Thyroid gland (tissue), 4 donors: ENCODE results near the gene NDUFA1. TPM values are rescaled to one million over a fixed set of nuclear protein-coding genes. Genes with fewer than 3 reads are reported as not detected.
A peak's percentile ranks its signal among the peaks of the same experiment; 100 is the strongest.

Experiments
- DNase-seq, 2 donors: peaks; one replicate each; pipeline ENCODE4 v3.0.0-alpha.2; 2019
- H3K27ac ChIP-seq, 3 donors: fragments of 200-600 bp; sonication (generic); 1 replicate in 2 of 3; 2 replicates in 1 of 3; pipeline ENCODE4 v1.5.1; 2016 to 2019; ENCODE audit warnings: mild to moderate bottlenecking in 1 of 3, moderate library complexity in 1 of 3
- H3K27me3 ChIP-seq: fragments of 200-600 bp; sonication (generic); one replicate; pipeline ENCODE4 v1.5.1; 2019
- H3K36me3 ChIP-seq, 2 donors: fragments of 200-600 bp; sonication (generic); one replicate each; pipeline ENCODE4 v1.5.1; 2016 to 2019
- H3K4me1 ChIP-seq, 2 donors: fragments of 200-600 bp; sonication (generic); one replicate each; pipeline ENCODE4 v1.5.1; 2017 to 2019
- H3K4me3 ChIP-seq, 3 donors: fragments of 200-600 bp; sonication (generic); replicated peaks in 1 of 3; 1 replicate in 2 of 3; 2 replicates in 1 of 3; pipeline ENCODE4 v1.5.1; 2016; ENCODE audit warnings: mild to moderate bottlenecking in 1 of 3
- H3K9me3 ChIP-seq: fragments of 200-600 bp; sonication (generic); one replicate; pipeline ENCODE4 v1.5.1; 2017
- CTCF ChIP-seq, 6 experiments: fragments of 200-600 bp in 3 of 6; fragments of 450-650 bp in 3 of 6; sonication (generic) in 3 of 6; IDR thresholded peaks; one replicate each; pipeline ENCODE4 v1.5.1; 2016 to 2019; ENCODE audit warnings: antibody characterized with exemption in 6 of 6, mild to moderate bottlenecking in 2 of 6, inconsistent platforms in 1 of 6, moderate library complexity in 1 of 6
- POLR2A ChIP-seq, 2 donors: fragments of 450-650 bp; IDR thresholded peaks; one replicate each; pipeline ENCODE4 v1.6.1; 2017; ENCODE audit warnings: antibody characterized with exemption in 2 of 2, mild to moderate bottlenecking in 2 of 2, moderate library complexity in 1 of 2
- WGBS, 2 donors: methylation state at CpG; one replicate each; pipeline ENCODE4 v1.1.5; 2017; 5-methylcytosine and 5-hydroxymethylcytosine counted together
- intact Hi-C: fragments of 100-400 bp; cut with DNase I; formaldehyde crosslinking; loops from one replicate; pipeline ENCODE4 v1.15.1; 2023
- total RNA-seq, 4 donors: library from RNA; depleted of rRNA; stranded (reverse); fragments of >200 nt; gene quantifications; one replicate each; pipeline ENCODE4 v1.2.3, GENCODE V29; 2016

NDUFA1 gene
- total RNA-seq, 4 donors from 2014 or later: 36.2 to 80.0 (median 66.6) TPM

GRCh38 chrX:119852382-119853353, 19.0 kb upstream of the NDUFA1 start, which contains the start of gene UPF3B:
TSS of gene UPF3B (minus strand) at chrX:119852963. CDS start at chrX:119852928, 35 bp downstream.
- no peaks in the 10 kb centered on the region for H3K36me3 ChIP-seq
- 0% methylated on average over 13 to 49 of the region's 54 CpGs for WGBS, 2 donors
- DNase-seq: peak; percentile 97 to 98
- TF ChIP-seq CTCF (IDR thresholded peaks at IDR 0.05) (no peak), POLR2A (IDR thresholded peaks at IDR 0.05) (peak in 1 of 2 donors; percentile 79)
- peak within 1 kb of the TSS; percentile 48 to 75 (median 67) for H3K27ac ChIP-seq
- intact Hi-C loops: no loop called here
- H3K4me1 ChIP-seq: no peaks in the 10 kb centered on the region
- H3K4me3 ChIP-seq: peak within 1 kb of the TSS in 2 of 3 donors; percentile 49 to 62
- H3K27me3 ChIP-seq: no peaks in the 10 kb centered on the region
- H3K9me3 ChIP-seq: no peaks in the 10 kb centered on the region

- H3K27me3 ChIP-seq: no peaks in the 10 kb centered on the region
- H3K36me3 ChIP-seq: no peaks in the 10 kb centered on the region
- H3K9me3 ChIP-seq: no peaks in the 10 kb centered on the region
- H3K4me1 ChIP-seq: no peaks in the 10 kb centered on the region
- 5 to 9% methylated on average over 10 of the region's 10 CpGs for WGBS, 2 donors
- peak overlapping the region; percentile 48 to 67 (median 55) for H3K27ac ChIP-seq
- peak; percentile 21 to 33 for DNase-seq
- TF ChIP-seq CTCF (IDR thresholded peaks at IDR 0.05): no peak
- TF ChIP-seq POLR2A (IDR thresholded peaks at IDR 0.05): no peak
- intact Hi-C loops: no loop called here
- H3K4me3 ChIP-seq: peak overlapping the region in 2 of 3 donors; percentile 11 to 27
Observed at GRCh38 chrX:119853444-119853843, 18.2 kb upstream of the NDUFA1 start.

GRCh38 chrX:119870626-119871131, 953 bp upstream of the NDUFA1 start:
- Histone ChIP-seq H3K27me3 (no peaks in the 10 kb centered on the region), H3K27ac (peak overlapping the region; percentile 77 to 96 (median 87)), H3K36me3 (no peaks in the 10 kb centered on the region), H3K4me3 (peak overlapping the region in 2 of 3 donors; percentile 45 to 60), H3K9me3 (no peaks in the 10 kb centered on the region), H3K4me1 (peaks cover 0 to 3% of the 10 kb centered on the region in 2 donors)
- DNase-seq: peak; percentile 8 to 17
- intact Hi-C loops: loop anchor here (5.0 kb wide), 1 partner anchor 78 kb away; the partner anchor contains the start of gene RPL39
- WGBS, 2 donors: 0% methylated on average over 7 to 16 of the region's 25 CpGs
- no peak for TF ChIP-seq POLR2A (IDR thresholded peaks at IDR 0.05)
- TF ChIP-seq CTCF (IDR thresholded peaks at IDR 0.05): no peak

GRCh38 chrX:119871245-119871598, 410 bp upstream of the NDUFA1 start:
- WGBS, 2 donors: 0 to 1% methylated on average over 15 to 26 of the region's 26 CpGs
- intact Hi-C loops: loop anchor here (5.0 kb wide), 1 partner anchor 79 kb away; the partner anchor contains the start of gene RPL39
- H3K36me3 ChIP-seq: no peaks in the 10 kb centered on the region
- TF ChIP-seq CTCF (IDR thresholded peaks at IDR 0.05): no peak
- H3K27ac ChIP-seq: peak overlapping the region; percentile 77 to 96 (median 87)
- H3K9me3 ChIP-seq: no peaks in the 10 kb centered on the region
- no peaks in the 10 kb centered on the region for H3K27me3 ChIP-seq
- no peak for DNase-seq
- H3K4me1 ChIP-seq: peaks cover 0 to 3% of the 10 kb centered on the region in 2 donors
- peak overlapping the region in 2 of 3 donors; percentile 45 to 60 for H3K4me3 ChIP-seq
